Smooth muscle cell (in vitro differentiated cells): Measurements from ENCODE around the gene TGIF2. TPM values are rescaled to one million over a fixed set of nuclear protein-coding genes. Genes with fewer than 3 reads are reported as not detected.

Source experiments
- DNase-seq: peaks from one replicate; lab custom pipeline; 2025; ENCODE audit not compliant: unreplicated experiment; lab: John Stamatoyannopoulos, UW
- H2AFZ ChIP-seq: fragments of 200-600 bp; sonication (generic); 2 replicates; pipeline ENCODE4 v1.6.0; 2016; ENCODE audit warnings: antibody characterized with exemption, low read depth, mild to moderate bottlenecking
- H3F3A ChIP-seq: fragments of 200-600 bp; sonication (generic); 2 replicates; pipeline ENCODE4 v1.6.0; 2017; ENCODE audit warnings: antibody characterized with exemption, low read depth
- H3K27ac ChIP-seq: fragments of 200-600 bp; sonication (generic); 2 replicates; pipeline ENCODE4 v1.5.1; 2016; ENCODE audit warnings: low read depth, mild to moderate bottlenecking
- H3K27me3 ChIP-seq: fragments of 200-600 bp; sonication (generic); 2 replicates; pipeline ENCODE4 v1.6.1; 2016; ENCODE audit warnings: low read depth, mild to moderate bottlenecking
- H3K36me3 ChIP-seq: fragments of 200-600 bp; sonication (generic); 2 replicates; pipeline ENCODE4 v1.5.1; 2016; ENCODE audit warnings: low read depth
- H3K4me1 ChIP-seq: fragments of 200-600 bp; sonication (generic); 2 replicates; pipeline ENCODE4 v1.5.1; 2016; ENCODE audit warnings: low read depth
- H3K4me2 ChIP-seq: fragments of 200-600 bp; sonication (generic); 2 replicates; pipeline ENCODE4 v1.6.0; 2016; ENCODE audit warnings: mild to moderate bottlenecking
- H3K4me3 ChIP-seq: fragments of 200-600 bp; sonication (generic); 2 replicates; pipeline ENCODE4 v1.5.1; 2016; ENCODE audit warnings: mild to moderate bottlenecking
- H3K79me2 ChIP-seq: fragments of 200-600 bp; sonication (generic); 2 replicates; pipeline ENCODE4 v1.6.0; 2016; ENCODE audit warnings: low read depth, mild to moderate bottlenecking
- H3K9ac ChIP-seq: fragments of 200-600 bp; sonication (generic); 2 replicates; pipeline ENCODE4 v1.6.0; 2016; ENCODE audit warnings: low read depth
- H3K9me3 ChIP-seq: fragments of 200-600 bp; sonication (generic); replicated peaks from 2 replicates; pipeline ENCODE4 v1.5.1; 2016; ENCODE audit warnings: low read depth
- H4K20me1 ChIP-seq: fragments of 200-600 bp; sonication (generic); 2 replicates; pipeline ENCODE4 v1.6.0; 2016; ENCODE audit warnings: low read depth
- WGBS: methylation state at CpG from one replicate; pipeline ENCODE4 v1.1.7; 2016; ENCODE audit warnings: low lambda C conversion rate; 5-methylcytosine and 5-hydroxymethylcytosine counted together
- polyA plus RNA-seq: library from polyadenylated mRNA; unstranded; fragments of >200 nt; fragmentation: Nextera tagmentation; extraction: Ambion mirVana; gene quantifications from 2 replicates; pipeline ENCODE4 v1.2.1, GENCODE V29; 2016
- total RNA-seq: library from RNA; depleted of rRNA; stranded (reverse); fragments of >200 nt; gene quantifications from 2 replicates; pipeline ENCODE4 v1.2.3, GENCODE V29; 2014
- TF ChIP-seq, protein P1 (sequence below): fragments of 200-600 bp; sonication (generic); IDR thresholded peaks from 2 replicates; pipeline ENCODE4 v1.5.1; 2017; ENCODE audit warnings: borderline replicate concordance, mild to moderate bottlenecking, antibody characterized with exemption; ENCODE audit not compliant: insufficient read depth, poor library complexity, severe bottlenecking

The TGIF2 gene
- total and polyA plus RNA-seq, 2 experiments from 2014 or later, result 14.5 to 18.1 TPM

DNA sequence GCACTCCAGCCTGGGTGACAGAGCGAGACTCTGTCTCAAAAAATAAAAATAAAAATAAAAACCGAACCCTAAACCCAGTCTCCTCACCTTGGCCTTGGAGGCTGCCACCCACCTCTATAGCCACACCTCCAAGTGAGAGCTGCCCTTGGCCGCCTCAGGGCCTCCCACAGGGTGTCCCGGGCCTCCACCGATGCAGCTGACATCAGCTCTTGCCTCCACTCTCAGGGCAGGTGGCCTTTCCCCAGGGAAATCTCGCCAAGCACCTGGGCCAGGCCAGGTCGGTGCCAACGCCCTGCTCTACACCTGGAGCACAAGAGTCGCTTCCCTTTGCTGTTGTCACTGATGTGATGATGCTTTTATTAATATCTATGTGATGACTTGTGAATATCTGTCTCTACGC is 41.0 kb upstream of the TGIF2 start:
- Histone ChIP-seq H3K79me2 (no peaks in the 10 kb centered on the region), H3F3A (no peaks in the 10 kb centered on the region), H3K27ac (no peak overlapping the region), H4K20me1 (peaks cover 14% of the 10 kb centered on the region), H3K4me1 (no peaks in the 10 kb centered on the region), H3K4me3 (no peak overlapping the region), H3K36me3 (no peaks in the 10 kb centered on the region), H3K27me3 (no peaks in the 10 kb centered on the region), H3K9me3 (no peaks in the 10 kb centered on the region), H2AFZ (no peak overlapping the region), H3K9ac (no peak overlapping the region), H3K4me2 (no peak overlapping the region)
- 92% methylated on average over 10 of the region's 10 CpGs for WGBS
- no peak for DNase-seq
- TF ChIP-seq, protein P1, sequence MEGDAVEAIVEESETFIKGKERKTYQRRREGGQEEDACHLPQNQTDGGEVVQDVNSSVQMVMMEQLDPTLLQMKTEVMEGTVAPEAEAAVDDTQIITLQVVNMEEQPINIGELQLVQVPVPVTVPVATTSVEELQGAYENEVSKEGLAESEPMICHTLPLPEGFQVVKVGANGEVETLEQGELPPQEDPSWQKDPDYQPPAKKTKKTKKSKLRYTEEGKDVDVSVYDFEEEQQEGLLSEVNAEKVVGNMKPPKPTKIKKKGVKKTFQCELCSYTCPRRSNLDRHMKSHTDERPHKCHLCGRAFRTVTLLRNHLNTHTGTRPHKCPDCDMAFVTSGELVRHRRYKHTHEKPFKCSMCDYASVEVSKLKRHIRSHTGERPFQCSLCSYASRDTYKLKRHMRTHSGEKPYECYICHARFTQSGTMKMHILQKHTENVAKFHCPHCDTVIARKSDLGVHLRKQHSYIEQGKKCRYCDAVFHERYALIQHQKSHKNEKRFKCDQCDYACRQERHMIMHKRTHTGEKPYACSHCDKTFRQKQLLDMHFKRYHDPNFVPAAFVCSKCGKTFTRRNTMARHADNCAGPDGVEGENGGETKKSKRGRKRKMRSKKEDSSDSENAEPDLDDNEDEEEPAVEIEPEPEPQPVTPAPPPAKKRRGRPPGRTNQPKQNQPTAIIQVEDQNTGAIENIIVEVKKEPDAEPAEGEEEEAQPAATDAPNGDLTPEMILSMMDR, result no peak

DNA sequence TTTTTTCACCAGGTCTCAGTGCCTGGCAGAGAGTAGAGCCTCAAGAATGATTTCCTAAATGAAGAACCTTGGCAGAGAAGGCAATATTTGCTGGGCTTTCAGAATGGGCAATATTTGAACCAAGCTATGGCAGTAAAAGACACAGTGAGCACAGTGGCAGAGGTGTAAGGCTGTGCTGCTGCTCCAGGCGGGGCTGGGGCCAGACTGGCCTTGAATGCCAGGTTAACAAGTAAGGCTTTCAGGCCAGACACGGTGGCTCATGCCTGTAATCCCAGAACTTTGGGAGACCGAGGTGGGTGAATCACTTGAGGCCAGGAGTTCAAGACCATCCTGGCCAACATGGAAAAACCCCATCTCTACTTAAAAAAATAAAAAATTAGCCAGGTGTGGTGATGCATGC is 40.6 kb upstream of the TGIF2 start:
- Histone ChIP-seq H3F3A (no peaks in the 10 kb centered on the region), H2AFZ (no peak overlapping the region), H3K36me3 (no peaks in the 10 kb centered on the region), H3K9ac (no peak overlapping the region), H3K27ac (no peak overlapping the region), H3K4me1 (no peaks in the 10 kb centered on the region), H3K4me2 (no peak overlapping the region), H4K20me1 (peaks cover 10% of the 10 kb centered on the region), H3K9me3 (no peaks in the 10 kb centered on the region), H3K79me2 (no peaks in the 10 kb centered on the region), H3K27me3 (no peaks in the 10 kb centered on the region), H3K4me3 (no peak overlapping the region)
- TF ChIP-seq, protein P1, result no peak
- DNase-seq, result no peak
- WGBS, result 92% methylated on average over 3 of the region's 3 CpGs

DNA sequence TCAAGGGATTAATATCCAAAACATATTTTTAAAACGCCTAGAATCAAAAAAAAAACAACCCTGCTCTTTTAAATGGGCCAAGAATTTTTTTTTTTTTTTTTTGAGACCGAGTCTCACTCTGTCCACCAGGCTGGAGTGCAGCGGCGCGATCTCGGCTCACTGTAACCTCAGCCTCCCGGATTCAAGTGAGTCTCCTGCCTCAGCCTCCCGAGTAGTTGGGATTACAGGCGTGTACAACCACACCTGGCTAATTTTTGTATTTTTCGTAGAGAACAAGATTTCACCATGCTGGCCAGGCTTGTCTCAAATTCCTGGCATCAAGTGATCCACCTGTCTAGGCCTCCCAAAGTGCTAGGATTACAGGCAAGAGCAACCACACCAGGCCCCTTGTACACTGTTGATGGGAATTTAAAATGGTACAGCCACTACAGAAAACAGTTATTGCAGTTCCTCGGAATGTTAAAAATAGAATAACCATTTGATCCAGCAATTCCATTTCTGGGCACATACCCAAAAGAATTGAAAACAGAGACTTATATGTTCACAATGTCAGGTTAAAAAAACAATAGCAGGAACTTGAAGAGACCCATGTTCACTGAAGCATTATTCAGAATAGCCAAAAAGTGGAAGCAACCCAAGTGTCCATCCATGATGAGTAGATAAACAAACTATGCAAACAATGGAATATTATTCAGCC is 35.2 kb upstream of the TGIF2 start:
- DNase-seq, result no peak
- Histone ChIP-seq H3K79me2 (peaks cover 24% of the 10 kb centered on the region), H3K4me2 (no peak overlapping the region)

More for the DNA sequence above, 35.2 kb upstream of the TGIF2 start:
- Histone ChIP-seq H3K36me3 (no peaks in the 10 kb centered on the region), H4K20me1 (peaks cover 16% of the 10 kb centered on the region), H3K4me3 (no peak overlapping the region), H3F3A (peaks cover 10% of the 10 kb centered on the region), H3K27me3 (no peaks in the 10 kb centered on the region), H3K9me3 (no peaks in the 10 kb centered on the region), H3K4me1 (peaks cover 17% of the 10 kb centered on the region), H3K27ac (no peak overlapping the region), H3K9ac (no peak overlapping the region), H2AFZ (no peak overlapping the region)
- 94% methylated on average over 11 of the region's 11 CpGs for WGBS
- TF ChIP-seq, protein P1, result no peak
